IMR-90 (cell line): ENCODE results near the gene CHPF2. TPM values are rescaled to one million over a fixed set of nuclear protein-coding genes. Genes with fewer than 3 reads are reported as not detected.

Source experiments
- ATAC-seq: fragments of 200-7000 bp; cut with Tn5 transposase; 2 replicates; pipeline ENCODE4 v1.9.1; 2020; ENCODE audit warnings: low read depth, mild to moderate bottlenecking, moderate library complexity
- BruUV-seq: library from RNA; stranded (reverse); fragments of 400-500 nt; replicated peaks from 2 replicates; lab custom pipeline; 2021; lab: Mats Ljungman, UMichigan
- CTCF ChIA-PET: fragments of 300-600 bp; formaldehyde crosslinking; extraction: SDS; loops from one replicate; lab custom pipeline; 2021; ENCODE audit warnings: antibody characterized with exemption; lab: Yijun Ruan, JAX
- POLR2A ChIA-PET: fragments of 300-600 bp; sonication (Branson Sonifier 250); formaldehyde crosslinking; loops from one replicate; lab custom pipeline; 2022; ENCODE audit warnings: antibody characterized with exemption; ENCODE audit not compliant: unreplicated experiment; lab: Charles Lee
- DNase-seq: peaks from one replicate; pipeline ENCODE4 v3.0.0; 2013
- H2AFZ ChIP-seq: replicated peaks from 2 replicates; pipeline ENCODE3; 2013; ENCODE audit warnings: low read length, mild to moderate bottlenecking; ENCODE audit not compliant: poor library complexity
- H2AK5ac ChIP-seq: 2 replicates; pipeline ENCODE4 v1.6.1; 2013; ENCODE audit warnings: low read depth, low read length, inconsistent platforms
- H2AK9ac ChIP-seq: replicated peaks from 2 replicates; pipeline ENCODE3; 2013; ENCODE audit warnings: mild to moderate bottlenecking, low read depth, low read length, moderate library complexity; ENCODE audit not compliant: poor library complexity
- H2BK120ac ChIP-seq: 2 replicates; pipeline ENCODE4 v1.6.1; 2013; ENCODE audit warnings: low read depth, low read length, inconsistent platforms
- H2BK15ac ChIP-seq: 3 replicates; pipeline ENCODE4 v1.6.1; 2013; ENCODE audit warnings: low read depth, low read length, inconsistent platforms
- H2BK20ac ChIP-seq: 2 replicates; pipeline ENCODE4 v1.6.1; 2013; ENCODE audit warnings: low read depth, mild to moderate bottlenecking, inconsistent platforms, low read length, moderate library complexity
- H2BK5ac ChIP-seq: 2 replicates; pipeline ENCODE4 v1.6.1; 2013; ENCODE audit warnings: mild to moderate bottlenecking, low read depth, low read length, inconsistent platforms; ENCODE audit not compliant: poor library complexity, severe bottlenecking
- H3K14ac ChIP-seq: replicated peaks from 2 replicates; pipeline ENCODE4 v1.6.1; 2013; ENCODE audit warnings: low read depth, low read length, inconsistent platforms
- H3K18ac ChIP-seq: 2 replicates; pipeline ENCODE4 v1.6.1; 2013; ENCODE audit warnings: low read depth, low read length, control low read depth
- H3K23ac ChIP-seq: 2 replicates; pipeline ENCODE4 v1.6.1; 2013; ENCODE audit warnings: low read depth, low read length, inconsistent platforms
- H3K27ac ChIP-seq: 2 replicates; pipeline ENCODE4 v1.5.1; 2013; ENCODE audit warnings: mild to moderate bottlenecking, control low read depth, low read length; ENCODE audit not compliant: insufficient read depth
- H3K27me3 ChIP-seq: 2 replicates; pipeline ENCODE4 v1.6.1; 2013; ENCODE audit warnings: low read length; ENCODE audit not compliant: control insufficient read depth, insufficient read depth
- H3K36me3 ChIP-seq: 2 replicates; pipeline ENCODE4 v1.6.1; 2013; ENCODE audit warnings: low read length, mixed read lengths; ENCODE audit not compliant: control insufficient read depth, insufficient read depth
- H3K4ac ChIP-seq: 2 replicates; pipeline ENCODE4 v1.6.1; 2013; ENCODE audit warnings: low read depth, low read length, inconsistent platforms
- H3K4me1 ChIP-seq: 2 replicates; pipeline ENCODE4 v1.6.1; 2013; ENCODE audit warnings: low read length, mixed read lengths; ENCODE audit not compliant: control insufficient read depth, insufficient read depth
- H3K4me2 ChIP-seq: 2 replicates; pipeline ENCODE4 v1.6.1; 2013; ENCODE audit warnings: low read depth, mild to moderate bottlenecking, control low read depth, low read length, moderate library complexity
- H3K4me3 ChIP-seq: 2 replicates; pipeline ENCODE4 v1.5.1; 2013; ENCODE audit warnings: low read depth, mild to moderate bottlenecking, control low read depth, low read length, moderate library complexity; ENCODE audit not compliant: insufficient read depth
- H3K56ac ChIP-seq: 2 replicates; pipeline ENCODE4 v1.6.1; 2013; ENCODE audit warnings: low read length, inconsistent platforms; ENCODE audit not compliant: insufficient read depth; ENCODE audit errors: extremely low read depth
- H3K79me1 ChIP-seq, 2 experiments: 2 replicates each; pipeline ENCODE4 v1.6.1; 2013; ENCODE audit warnings: low read length in 2 of 2, inconsistent platforms in 1 of 2, low read depth in 1 of 2
- H3K9ac ChIP-seq: 2 replicates; pipeline ENCODE4 v1.6.1; 2013; ENCODE audit warnings: low read depth, low read length, control low read depth
- H3K9me1 ChIP-seq: 2 replicates; pipeline ENCODE4 v1.6.1; 2013; ENCODE audit warnings: low read length, inconsistent platforms; ENCODE audit not compliant: insufficient read depth
- H3K9me3 ChIP-seq: 2 replicates; pipeline ENCODE4 v1.6.1; 2013; ENCODE audit warnings: low read length; ENCODE audit not compliant: control insufficient read depth, insufficient read depth
- H4K20me1 ChIP-seq: 2 replicates; pipeline ENCODE4 v1.6.1; 2013; ENCODE audit warnings: low read length, inconsistent platforms; ENCODE audit not compliant: insufficient read depth
- H4K5ac ChIP-seq: 2 replicates; pipeline ENCODE4 v1.6.1; 2013; ENCODE audit warnings: mild to moderate bottlenecking, low read depth, low read length, control low read depth
- H4K8ac ChIP-seq, 2 experiments: 2 replicates each; pipeline ENCODE4 v1.6.1; 2013; ENCODE audit warnings: low read depth in 2 of 2, low read length in 2 of 2, control low read depth in 1 of 2, inconsistent platforms in 1 of 2
- H4K91ac ChIP-seq: 2 replicates; pipeline ENCODE4 v1.6.1; 2013; ENCODE audit warnings: low read depth, low read length, inconsistent platforms; ENCODE audit not compliant: insufficient read depth
- BHLHE40 ChIP-seq: fragments of 150-350 bp; IDR thresholded peaks from 2 replicates; pipeline ENCODE4 v1.6.1; 2016; ENCODE audit warnings: mild to moderate bottlenecking, low read depth, low read length
- CEBPB ChIP-seq: IDR thresholded peaks from 2 replicates; pipeline ENCODE4 v1.6.1; 2012; ENCODE audit warnings: low read depth, low read length, improper control_type of control experiment
- CHD1 ChIP-seq: IDR thresholded peaks from 2 replicates; pipeline ENCODE4 v1.6.1; 2012; ENCODE audit warnings: low read depth, low read length, improper control_type of control experiment
- CTCF ChIP-seq: conservative IDR thresholded peaks from 2 replicates; pipeline ENCODE4 v1.5.1; 2012; ENCODE audit warnings: mild to moderate bottlenecking, low read depth, low read length, improper control_type of control experiment
- ELK1 ChIP-seq: fragments of 150-350 bp; IDR thresholded peaks from 2 replicates; pipeline ENCODE4 v1.6.1; 2016; ENCODE audit warnings: low read depth, mild to moderate bottlenecking, low read length, moderate library complexity, borderline replicate concordance
- FOS ChIP-seq: fragments of 150-350 bp; IDR thresholded peaks from 2 replicates; pipeline ENCODE4 v1.6.1; 2016; ENCODE audit warnings: low read depth, low read length
- MAFK ChIP-seq: IDR thresholded peaks from 2 replicates; pipeline ENCODE4 v1.6.1; 2012; ENCODE audit warnings: low read depth, low read length, improper control_type of control experiment
- MAZ ChIP-seq: IDR thresholded peaks from 2 replicates; pipeline ENCODE4 v1.6.1; 2012; ENCODE audit warnings: low read depth, mild to moderate bottlenecking, low read length, improper control_type of control experiment, moderate library complexity, borderline replicate concordance
- MXI1 ChIP-seq: IDR thresholded peaks from 2 replicates; pipeline ENCODE4 v1.6.1; 2012; ENCODE audit warnings: low read depth, mild to moderate bottlenecking, low read length, moderate library complexity, borderline replicate concordance
- NFE2L2 ChIP-seq: fragments of 150-350 bp; IDR thresholded peaks from 2 replicates; pipeline ENCODE4 v1.6.1; 2016; ENCODE audit warnings: low read depth, mild to moderate bottlenecking, low read length
- POLR2A ChIP-seq: IDR thresholded peaks from 2 replicates; pipeline ENCODE4 v1.6.1; 2012; ENCODE audit warnings: mild to moderate bottlenecking, low read depth, low read length
- RAD21 ChIP-seq: IDR thresholded peaks from 2 replicates; pipeline ENCODE4 v1.6.1; 2012; ENCODE audit warnings: low read length, improper control_type of control experiment
- RCOR1 ChIP-seq: IDR thresholded peaks from 2 replicates; pipeline ENCODE4 v1.6.1; 2012; ENCODE audit warnings: mild to moderate bottlenecking, low read length, improper control_type of control experiment; ENCODE audit not compliant: insufficient replicate concordance
- RFX5 ChIP-seq: IDR thresholded peaks from 2 replicates; pipeline ENCODE4 v1.8.0; 2012; ENCODE audit warnings: low read depth, mild to moderate bottlenecking, low read length, moderate library complexity
- SMC3 ChIP-seq: fragments of 150-350 bp; IDR thresholded peaks from 2 replicates; pipeline ENCODE4 v1.6.1; 2016; ENCODE audit warnings: low read depth, mild to moderate bottlenecking, antibody characterized with exemption, low read length, moderate library complexity
- USF2 ChIP-seq: fragments of 150-350 bp; IDR thresholded peaks from 2 replicates; pipeline ENCODE4 v1.6.1; 2017; ENCODE audit warnings: mild to moderate bottlenecking, antibody characterized with exemption, low read length, low read depth
- WGBS, 2 experiments: methylation state at CpG; one replicate each; pipeline versions ENCODE4 v1.1.5 to v1.1.7; 2013; ENCODE audit warnings: missing lambda C conversion rate in 2 of 2; ENCODE audit not compliant: insufficient read length in 1 of 2; ENCODE audit errors: extremely low coverage in 2 of 2; 5-methylcytosine and 5-hydroxymethylcytosine counted together
- dilution Hi-C: fragments of 300-500 bp; cut with HindIII; formaldehyde crosslinking; loops from one replicate; pipeline ENCODE4 v1.14.3; 2018; ENCODE audit warnings: low sequenced_read_pairs; ENCODE audit not compliant: unreplicated experiment
- in situ Hi-C: fragments of 300-500 bp; cut with MboI; formaldehyde crosslinking; loops from 3 replicates; pipeline ENCODE4 v1.14.3; 2019; ENCODE audit warnings: low sequenced_read_pairs, inconsistent platforms, mixed read lengths
- intact Hi-C: fragments of 100-400 bp; cut with micrococcal nuclease; formaldehyde crosslinking; loops from 2 replicates; pipeline ENCODE4 v1.10.0; 2022
- polyA plus RNA-seq, 3 experiments: library from polyadenylated mRNA; depleted of rRNA; stranded (reverse); fragments of >200 nt; gene quantifications; 2 replicates each; pipeline ENCODE4 v1.2.3, GENCODE V29; 2012; ENCODE audit warnings: low replicate concordance in 1 of 3
- total RNA-seq: library from RNA; depleted of rRNA; stranded (reverse); fragments of >200 nt; gene quantifications from 2 replicates; pipeline ENCODE4 v1.2.3, GENCODE V29; 2012

Gene CHPF2
- total and polyA plus RNA-seq, 2 of the 4 experiments (the other 2 are of a cell fraction), result 26.2 to 77.0 TPM

- BruUV-seq, result no TSS peak
- no peak overlapping the region for H4K91ac ChIP-seq
- no peak overlapping the region for H2BK15ac ChIP-seq
- ChIA-PET POLR2A (no interaction called here), CTCF (interaction anchor here (0.6 kb wide), 1 partner anchor 24 kb away, joined by 3 read pairs; no protein-coding TSS in a partner anchor)
- DNase-seq (no peak), ATAC-seq (no peak)
- no peak overlapping the region for H3K18ac ChIP-seq
- intact Hi-C loops, result no loop called here
- H3K9ac ChIP-seq, result no peak overlapping the region
- H2AFZ ChIP-seq, result no peak overlapping the region
- no peak overlapping the region for H2AK9ac ChIP-seq
- no peak overlapping the region for H2AK5ac ChIP-seq
- no CpG with 5 or more reads among the region's 6 CpGs for WGBS, 2 experiments
- H4K20me1 ChIP-seq, result no peaks in the 10 kb centered on the region
- no peaks in the 10 kb centered on the region for H3K36me3 ChIP-seq
- H3K4me1 ChIP-seq, result no peaks in the 10 kb centered on the region
- no peak overlapping the region for H4K8ac ChIP-seq
- no peak overlapping the region for H3K4me3 ChIP-seq
- no peaks in the 10 kb centered on the region; the same call in 1 of the 2 replicates for H3K9me1 ChIP-seq
- in situ Hi-C loops, result no loop called here
- H3K56ac ChIP-seq, result no peak overlapping the region
- no peak overlapping the region for H3K14ac ChIP-seq
- H4K5ac ChIP-seq, result no peak overlapping the region
- dilution Hi-C loops, result no loop called here
- H2BK5ac ChIP-seq, result no peak overlapping the region
- H2BK120ac ChIP-seq, result no peak overlapping the region
- no peak overlapping the region for H3K4ac ChIP-seq
- no peak overlapping the region for H3K27ac ChIP-seq
- no peak overlapping the region for H3K4me2 ChIP-seq
- H2BK20ac ChIP-seq, result no peak overlapping the region
- TF ChIP-seq CHD1 (no peak), MAFK (no peak), RCOR1 (no peak), MAZ (no peak), SMC3 (no peak), USF2 (no peak), MXI1 (no peak), NFE2L2 (no peak), BHLHE40 (no peak), CEBPB (no peak), FOS (no peak), RFX5 (no peak), RAD21 (no peak), POLR2A (no peak), ELK1 (no peak), CTCF (no peak)
- peaks cover 70% of the 10 kb centered on the region for H3K27me3 ChIP-seq
- H3K79me1 ChIP-seq, result no peaks in the 10 kb centered on the region
- no peaks in the 10 kb centered on the region for H3K9me3 ChIP-seq
- H3K23ac ChIP-seq, result no peak overlapping the region
These were observed 26.6 kb upstream of the CHPF2 start for GRCh38 chr7:151205730-151206129.
